ENCODE measurements around the gene BICDL1.

Gene BICDL1

DNA sequence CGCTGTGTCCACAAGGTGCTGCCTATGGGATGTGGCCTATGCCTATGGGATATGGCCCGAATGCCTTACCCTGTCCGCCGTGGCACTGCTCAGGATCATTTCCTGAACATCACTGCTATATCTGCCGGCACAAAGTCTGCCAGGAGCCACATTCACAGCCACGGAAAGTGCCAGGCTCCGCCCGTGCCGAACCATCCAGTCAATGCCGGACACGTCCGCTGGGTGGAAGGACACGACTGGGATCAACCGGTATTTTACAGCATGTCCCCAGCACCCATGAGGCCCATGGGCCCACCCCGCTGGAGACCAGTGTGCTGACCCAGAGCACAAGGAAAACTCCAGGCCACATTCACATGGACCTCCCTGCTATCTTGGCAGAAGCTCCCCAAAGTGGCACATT is 142.1 kb downstream of the BICDL1 start:
- no peak for TF ChIP-seq EZH2phosphoT487 (conservative IDR thresholded peaks at IDR 0.05; ENCODE audit: low read length)
- TF ChIP-seq, protein P1, sequence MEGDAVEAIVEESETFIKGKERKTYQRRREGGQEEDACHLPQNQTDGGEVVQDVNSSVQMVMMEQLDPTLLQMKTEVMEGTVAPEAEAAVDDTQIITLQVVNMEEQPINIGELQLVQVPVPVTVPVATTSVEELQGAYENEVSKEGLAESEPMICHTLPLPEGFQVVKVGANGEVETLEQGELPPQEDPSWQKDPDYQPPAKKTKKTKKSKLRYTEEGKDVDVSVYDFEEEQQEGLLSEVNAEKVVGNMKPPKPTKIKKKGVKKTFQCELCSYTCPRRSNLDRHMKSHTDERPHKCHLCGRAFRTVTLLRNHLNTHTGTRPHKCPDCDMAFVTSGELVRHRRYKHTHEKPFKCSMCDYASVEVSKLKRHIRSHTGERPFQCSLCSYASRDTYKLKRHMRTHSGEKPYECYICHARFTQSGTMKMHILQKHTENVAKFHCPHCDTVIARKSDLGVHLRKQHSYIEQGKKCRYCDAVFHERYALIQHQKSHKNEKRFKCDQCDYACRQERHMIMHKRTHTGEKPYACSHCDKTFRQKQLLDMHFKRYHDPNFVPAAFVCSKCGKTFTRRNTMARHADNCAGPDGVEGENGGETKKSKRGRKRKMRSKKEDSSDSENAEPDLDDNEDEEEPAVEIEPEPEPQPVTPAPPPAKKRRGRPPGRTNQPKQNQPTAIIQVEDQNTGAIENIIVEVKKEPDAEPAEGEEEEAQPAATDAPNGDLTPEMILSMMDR (IDR thresholded peaks at IDR 0.05; ENCODE audit: insufficient read depth, low read length, poor library complexity, severe bottlenecking) = no peak
- Histone ChIP-seq H4K20me1 (ENCODE audit: low read depth, low read length) (no peaks in the 10 kb centered on the region), H3K79me2 (ENCODE audit: insufficient read depth, low read length) (no peaks in the 10 kb centered on the region), H3K9me2 (replicated peaks; ENCODE audit: insufficient read depth, low read length) (no peaks in the 10 kb centered on the region), H3F3A (ENCODE audit: insufficient read depth) (peaks cover 23% of the 10 kb centered on the region), H3K36me3 (ENCODE audit: low read length) (peaks cover 10% of the 10 kb centered on the region; the same call in 1 of the 2 replicates), H3K27ac (ENCODE audit: low read depth, low read length) (peak overlapping the region; percentile 96; the same call in 1 of the 2 replicates), H3K4me2 (ENCODE audit: low read depth, low read length, poor library complexity, severe bottlenecking) (no peak overlapping the region), H3K27me3 (ENCODE audit: low read length) (no peaks in the 10 kb centered on the region), H3K9me3 (ENCODE audit: insufficient read depth, low read length) (no peaks in the 10 kb centered on the region), H3K4me3 (ENCODE audit: insufficient read depth, low read length, poor library complexity, severe bottlenecking) (no peak overlapping the region), H2AFZ (ENCODE audit: low read depth, low read length, severe bottlenecking) (no peak overlapping the region), H3K9ac (ENCODE audit: low read length) (no peak overlapping the region)

DNA sequence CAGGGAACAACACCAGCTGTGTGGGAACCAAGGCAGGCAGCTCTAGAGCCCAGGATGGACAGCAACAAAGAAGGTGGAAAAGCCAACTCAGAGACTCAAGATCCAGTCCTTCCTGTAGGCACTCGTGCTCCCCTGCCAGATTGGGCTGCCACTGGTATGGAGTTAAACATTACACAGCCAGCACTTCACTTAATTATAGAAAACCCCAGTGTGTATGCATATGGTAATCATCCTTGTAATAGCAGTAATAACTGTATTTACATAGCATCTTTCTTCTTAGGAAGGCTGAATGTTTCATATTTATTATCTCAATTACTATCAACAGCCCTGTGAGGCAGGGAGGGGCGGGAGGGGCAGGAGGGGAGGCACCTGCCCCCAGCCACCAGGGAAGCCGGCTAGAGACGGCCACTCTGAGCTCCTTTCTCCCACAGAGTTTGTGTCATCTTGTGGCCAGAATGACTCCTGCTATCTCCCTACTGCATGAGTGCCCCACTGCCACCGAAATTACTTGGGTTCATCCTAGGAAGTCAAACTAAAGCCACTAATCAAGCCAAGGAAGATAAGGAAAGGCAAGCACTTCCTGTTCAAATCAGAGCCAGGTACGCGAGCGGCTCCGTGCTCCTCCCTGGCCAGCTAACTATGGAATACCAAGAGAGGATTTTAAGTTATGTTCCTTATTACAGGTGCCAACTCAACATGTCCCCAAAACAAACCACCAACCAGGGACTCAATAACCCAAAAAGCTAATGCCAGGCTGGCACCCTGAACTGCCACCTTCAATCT is 143.2 kb downstream of the BICDL1 start:
- Histone ChIP-seq H3F3A (ENCODE audit: insufficient read depth) (peaks cover 18% of the 10 kb centered on the region), H2AFZ (ENCODE audit: low read depth, low read length, severe bottlenecking) (no peak overlapping the region), H3K27ac (ENCODE audit: low read depth, low read length) (peak overlapping the region; percentile 96), H3K79me2 (ENCODE audit: insufficient read depth, low read length) (no peaks in the 10 kb centered on the region), H3K4me2 (ENCODE audit: low read depth, low read length, poor library complexity, severe bottlenecking) (peak overlapping the region; percentile 66), H3K9me2 (replicated peaks; ENCODE audit: insufficient read depth, low read length) (no peaks in the 10 kb centered on the region), H3K9ac (ENCODE audit: low read length) (peak overlapping the region; percentile 43), H3K4me3 (ENCODE audit: insufficient read depth, low read length, poor library complexity, severe bottlenecking) (no peak overlapping the region), H3K9me3 (ENCODE audit: insufficient read depth, low read length) (no peaks in the 10 kb centered on the region), H3K27me3 (ENCODE audit: low read length) (no peaks in the 10 kb centered on the region), H3K36me3 (ENCODE audit: low read length) (peaks cover 10% of the 10 kb centered on the region; the same call in 1 of the 2 replicates), H4K20me1 (ENCODE audit: low read depth, low read length) (no peaks in the 10 kb centered on the region)
- TF ChIP-seq, protein P1 (IDR thresholded peaks at IDR 0.05; ENCODE audit: insufficient read depth, low read length, poor library complexity, severe bottlenecking) = no peak
- no peak for TF ChIP-seq EZH2phosphoT487 (conservative IDR thresholded peaks at IDR 0.05; ENCODE audit: low read length)

DNA sequence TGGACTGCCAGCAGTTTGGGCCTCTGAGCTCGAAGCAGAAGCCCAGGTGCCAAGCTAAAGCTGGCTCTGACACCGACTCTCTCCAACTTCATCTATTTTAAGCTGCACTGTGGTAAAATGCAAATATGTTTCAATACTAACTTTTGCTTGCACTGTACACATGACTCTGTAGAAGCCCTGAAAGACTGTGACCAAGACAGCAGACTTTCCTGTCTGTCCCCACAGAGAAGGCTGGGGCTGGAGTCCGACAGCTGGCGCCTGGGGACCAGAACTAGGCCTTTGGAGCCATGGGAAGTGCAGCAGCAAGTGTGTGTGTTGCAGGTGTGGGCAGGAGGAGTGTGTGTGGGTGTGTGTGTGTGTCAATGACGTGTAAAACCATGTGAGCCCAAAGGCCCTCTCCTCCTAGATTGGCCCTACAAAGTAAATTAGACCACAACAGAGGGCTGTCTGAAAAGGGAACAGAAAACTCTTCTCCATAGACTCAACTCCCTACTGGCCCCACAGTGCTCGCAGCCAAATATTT is 143.9 kb downstream of the BICDL1 start:
- Histone ChIP-seq H3K27ac (ENCODE audit: low read depth, low read length) (peak overlapping the region; percentile 96), H3K9me3 (ENCODE audit: insufficient read depth, low read length) (no peaks in the 10 kb centered on the region), H3K4me3 (ENCODE audit: insufficient read depth, low read length, poor library complexity, severe bottlenecking) (peak overlapping the region; percentile 19), H3K36me3 (ENCODE audit: low read length) (peaks cover 10% of the 10 kb centered on the region; the same call in 1 of the 2 replicates), H3K9ac (ENCODE audit: low read length) (peak overlapping the region; percentile 48), H3F3A (ENCODE audit: insufficient read depth) (peaks cover 18% of the 10 kb centered on the region), H4K20me1 (ENCODE audit: low read depth, low read length) (no peaks in the 10 kb centered on the region), H3K4me2 (ENCODE audit: low read depth, low read length, poor library complexity, severe bottlenecking) (peak overlapping the region; percentile 66), H3K79me2 (ENCODE audit: insufficient read depth, low read length) (no peaks in the 10 kb centered on the region), H3K9me2 (replicated peaks; ENCODE audit: insufficient read depth, low read length) (no peaks in the 10 kb centered on the region), H3K27me3 (ENCODE audit: low read length) (no peaks in the 10 kb centered on the region), H2AFZ (ENCODE audit: low read depth, low read length, severe bottlenecking) (no peak overlapping the region)
- TF ChIP-seq, protein P1 (IDR thresholded peaks at IDR 0.05; ENCODE audit: insufficient read depth, low read length, poor library complexity, severe bottlenecking) = no peak
- no peak for TF ChIP-seq EZH2phosphoT487 (conservative IDR thresholded peaks at IDR 0.05; ENCODE audit: low read length)
